GM20000 (cell line): ENCODE results near the gene ACTG1.

Source experiments
- DNase-seq: peaks from one replicate; pipeline ENCODE4 v3.0.0; 2012; ENCODE audit warnings: low spot score
- TF ChIP-seq, protein P1 (sequence below): IDR thresholded peaks from 2 replicates; pipeline ENCODE4 v1.5.1; 2012; ENCODE audit warnings: mild to moderate bottlenecking, control low read depth; ENCODE audit errors: extremely low read depth, missing control alignments

Gene ACTG1

GRCh38 chr17:81460856-81461460 is 51.6 kb downstream of the ACTG1 start:
- DNase-seq, result no peak
- TF ChIP-seq, protein P1, sequence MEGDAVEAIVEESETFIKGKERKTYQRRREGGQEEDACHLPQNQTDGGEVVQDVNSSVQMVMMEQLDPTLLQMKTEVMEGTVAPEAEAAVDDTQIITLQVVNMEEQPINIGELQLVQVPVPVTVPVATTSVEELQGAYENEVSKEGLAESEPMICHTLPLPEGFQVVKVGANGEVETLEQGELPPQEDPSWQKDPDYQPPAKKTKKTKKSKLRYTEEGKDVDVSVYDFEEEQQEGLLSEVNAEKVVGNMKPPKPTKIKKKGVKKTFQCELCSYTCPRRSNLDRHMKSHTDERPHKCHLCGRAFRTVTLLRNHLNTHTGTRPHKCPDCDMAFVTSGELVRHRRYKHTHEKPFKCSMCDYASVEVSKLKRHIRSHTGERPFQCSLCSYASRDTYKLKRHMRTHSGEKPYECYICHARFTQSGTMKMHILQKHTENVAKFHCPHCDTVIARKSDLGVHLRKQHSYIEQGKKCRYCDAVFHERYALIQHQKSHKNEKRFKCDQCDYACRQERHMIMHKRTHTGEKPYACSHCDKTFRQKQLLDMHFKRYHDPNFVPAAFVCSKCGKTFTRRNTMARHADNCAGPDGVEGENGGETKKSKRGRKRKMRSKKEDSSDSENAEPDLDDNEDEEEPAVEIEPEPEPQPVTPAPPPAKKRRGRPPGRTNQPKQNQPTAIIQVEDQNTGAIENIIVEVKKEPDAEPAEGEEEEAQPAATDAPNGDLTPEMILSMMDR, result no peak
